ENCODE data around the gene SAMMSON.

Gene SAMMSON

DNA sequence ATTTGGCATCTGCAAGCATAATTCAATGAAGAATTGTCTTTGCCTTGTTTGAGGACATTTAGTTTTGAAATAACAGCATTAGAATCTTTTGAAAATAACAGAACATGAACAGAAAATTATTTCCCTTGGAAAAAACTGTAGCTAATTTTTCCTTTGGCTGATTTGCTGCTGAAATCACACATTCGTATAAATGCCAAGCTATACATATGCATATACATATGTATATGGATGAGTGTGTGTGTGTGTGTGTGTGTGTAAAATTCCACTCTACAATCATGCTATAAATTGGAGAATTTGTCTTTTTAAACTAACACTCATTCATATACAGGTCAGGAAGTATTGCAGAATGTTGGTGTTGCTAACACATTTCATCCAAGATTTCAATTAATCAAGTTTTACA, 57.9 kb downstream of the SAMMSON start:
- H3K27ac ChIP-seq (ENCODE audit: low read depth in 2 of 2, low read length in 2 of 2) = no peak overlapping the region
- H3K4me1 ChIP-seq (ENCODE audit: control insufficient read depth in 2 of 2, insufficient read depth in 2 of 2, low read length in 2 of 2) = no peaks in the 10 kb centered on the region
- no peak overlapping the region for H3K4me3 ChIP-seq (ENCODE audit: low read length in 2 of 2)
- H3K9ac ChIP-seq (ENCODE audit: low read depth in 1 of 2, low read length in 2 of 2) = no peak overlapping the region
- no peaks in the 10 kb centered on the region for H3K27me3 ChIP-seq (ENCODE audit: control insufficient read depth in 2 of 2, insufficient read depth in 2 of 2, low read length in 2 of 2)
- no peaks in the 10 kb centered on the region for H3K9me3 ChIP-seq (ENCODE audit: control insufficient read depth in 2 of 2, low read length in 2 of 2)
- H3K36me3 ChIP-seq (ENCODE audit: control insufficient read depth in 2 of 2, insufficient read depth in 2 of 2, low read length in 2 of 2) = no peaks in the 10 kb centered on the region

- no peak overlapping the region for H3K9ac ChIP-seq (ENCODE audit: low read depth in 1 of 2, low read length in 2 of 2)
- H3K27me3 ChIP-seq (ENCODE audit: control insufficient read depth in 2 of 2, insufficient read depth in 2 of 2, low read length in 2 of 2) = no peaks in the 10 kb centered on the region
- no peaks in the 10 kb centered on the region for H3K36me3 ChIP-seq (ENCODE audit: control insufficient read depth in 2 of 2, insufficient read depth in 2 of 2, low read length in 2 of 2)
- no peak overlapping the region for H3K4me3 ChIP-seq (ENCODE audit: low read length in 2 of 2)
- H3K9me3 ChIP-seq (ENCODE audit: control insufficient read depth in 2 of 2, low read length in 2 of 2) = no peaks in the 10 kb centered on the region
- H3K4me1 ChIP-seq (ENCODE audit: control insufficient read depth in 2 of 2, insufficient read depth in 2 of 2, low read length in 2 of 2) = no peaks in the 10 kb centered on the region
- H3K27ac ChIP-seq (ENCODE audit: low read depth in 2 of 2, low read length in 2 of 2) = no peak overlapping the region
These were observed 61.6 kb downstream of the SAMMSON start for GRCh38 chr3:70061096-70061495.

DNA sequence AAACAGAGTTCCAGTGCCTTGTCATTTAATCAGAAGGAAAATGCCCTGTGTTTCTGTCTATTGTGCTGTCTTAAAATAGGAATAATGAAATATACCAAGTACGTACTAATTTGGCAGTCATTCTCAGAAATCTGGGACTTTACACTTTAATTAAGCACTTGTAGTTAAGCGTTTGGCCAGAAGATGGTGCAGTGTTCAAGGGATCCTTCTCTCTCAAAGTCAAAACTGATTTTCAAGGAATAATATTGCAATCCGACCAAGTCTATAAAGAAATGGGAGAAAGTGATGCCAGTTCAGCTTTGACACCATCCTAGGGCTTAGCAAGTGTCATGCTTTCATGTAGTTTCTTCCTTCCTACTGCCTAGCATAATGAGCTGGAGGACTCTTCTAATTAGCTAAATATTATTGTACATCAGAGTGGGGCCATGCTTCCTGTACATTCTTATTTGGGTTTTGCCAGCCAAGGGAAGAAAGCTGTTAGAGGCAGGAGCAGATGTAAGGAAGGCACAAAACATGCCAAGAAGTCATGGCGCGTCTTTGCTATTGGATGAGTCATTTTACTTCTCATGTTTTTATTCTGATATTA, 64.8 kb downstream of the SAMMSON start:
- H3K4me3 ChIP-seq (ENCODE audit: low read length in 2 of 2) = no peak overlapping the region
- H3K36me3 ChIP-seq (ENCODE audit: control insufficient read depth in 2 of 2, insufficient read depth in 2 of 2, low read length in 2 of 2) = no peaks in the 10 kb centered on the region
- no peaks in the 10 kb centered on the region for H3K9me3 ChIP-seq (ENCODE audit: control insufficient read depth in 2 of 2, low read length in 2 of 2)
- H3K27me3 ChIP-seq (ENCODE audit: control insufficient read depth in 2 of 2, insufficient read depth in 2 of 2, low read length in 2 of 2) = no peaks in the 10 kb centered on the region
- H3K9ac ChIP-seq (ENCODE audit: low read depth in 1 of 2, low read length in 2 of 2) = no peak overlapping the region
- no peak overlapping the region for H3K27ac ChIP-seq (ENCODE audit: low read depth in 2 of 2, low read length in 2 of 2)
- H3K4me1 ChIP-seq (ENCODE audit: control insufficient read depth in 2 of 2, insufficient read depth in 2 of 2, low read length in 2 of 2) = no peaks in the 10 kb centered on the region

GRCh38 chr3:70065696-70066253, 66.2 kb downstream of the SAMMSON start:
- H3K9ac ChIP-seq (ENCODE audit: low read depth in 1 of 2, low read length in 2 of 2) = no peak overlapping the region
- H3K4me1 ChIP-seq (ENCODE audit: control insufficient read depth in 2 of 2, insufficient read depth in 2 of 2, low read length in 2 of 2) = no peaks in the 10 kb centered on the region
- H3K36me3 ChIP-seq (ENCODE audit: control insufficient read depth in 2 of 2, insufficient read depth in 2 of 2, low read length in 2 of 2) = no peaks in the 10 kb centered on the region
- H3K9me3 ChIP-seq (ENCODE audit: control insufficient read depth in 2 of 2, low read length in 2 of 2) = no peaks in the 10 kb centered on the region
- no peak overlapping the region for H3K4me3 ChIP-seq (ENCODE audit: low read length in 2 of 2)
- no peak overlapping the region for H3K27ac ChIP-seq (ENCODE audit: low read depth in 2 of 2, low read length in 2 of 2)
- no peaks in the 10 kb centered on the region for H3K27me3 ChIP-seq (ENCODE audit: control insufficient read depth in 2 of 2, insufficient read depth in 2 of 2, low read length in 2 of 2)

DNA sequence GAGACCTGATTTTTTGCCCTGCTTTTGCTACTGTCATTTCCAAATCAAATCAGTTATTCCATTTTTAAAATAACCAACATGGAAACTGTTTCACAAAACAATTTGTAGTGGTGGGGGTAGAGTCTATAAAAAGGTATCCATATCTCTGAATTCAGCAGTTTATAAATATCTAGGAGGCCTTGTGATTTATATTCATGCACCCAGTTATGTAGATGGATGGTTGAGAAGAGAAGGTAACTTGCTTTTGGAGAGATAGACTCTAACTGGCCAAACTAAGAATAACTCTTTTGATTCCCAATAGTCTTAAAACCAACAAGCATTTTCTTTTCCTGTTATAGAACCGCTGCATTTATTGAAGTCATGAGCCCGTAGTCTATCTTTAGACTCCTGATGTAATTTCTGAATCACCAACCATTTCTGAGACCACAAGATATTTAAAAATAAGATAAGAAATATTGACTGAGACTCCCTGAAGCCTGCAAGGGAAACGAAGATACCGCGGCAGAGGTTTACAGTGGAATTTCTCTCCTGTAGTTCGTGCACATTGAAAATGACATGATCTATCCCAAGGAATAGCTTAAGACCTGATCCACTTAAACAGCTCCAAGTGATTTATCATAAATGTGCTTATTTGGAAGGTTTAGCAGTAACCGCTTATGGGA, 68.5 kb downstream of the SAMMSON start:
- H3K27me3 ChIP-seq (ENCODE audit: control insufficient read depth in 2 of 2, insufficient read depth in 2 of 2, low read length in 2 of 2) = no peaks in the 10 kb centered on the region
- no peak overlapping the region for H3K27ac ChIP-seq (ENCODE audit: low read depth in 2 of 2, low read length in 2 of 2)
- no peaks in the 10 kb centered on the region for H3K4me1 ChIP-seq (ENCODE audit: control insufficient read depth in 2 of 2, insufficient read depth in 2 of 2, low read length in 2 of 2)
- H3K9me3 ChIP-seq (ENCODE audit: control insufficient read depth in 2 of 2, low read length in 2 of 2) = no peaks in the 10 kb centered on the region
- no peak overlapping the region for H3K4me3 ChIP-seq (ENCODE audit: low read length in 2 of 2)
- H3K36me3 ChIP-seq (ENCODE audit: control insufficient read depth in 2 of 2, insufficient read depth in 2 of 2, low read length in 2 of 2) = no peaks in the 10 kb centered on the region
- H3K9ac ChIP-seq (ENCODE audit: low read depth in 1 of 2, low read length in 2 of 2) = no peak overlapping the region

- H3K27ac ChIP-seq (ENCODE audit: low read depth in 2 of 2, low read length in 2 of 2) = no peak overlapping the region
- H3K9ac ChIP-seq (ENCODE audit: low read depth in 1 of 2, low read length in 2 of 2) = no peak overlapping the region
These were observed 70.0 kb downstream of the SAMMSON start for GRCh38 chr3:70069557-70069956.

DNA sequence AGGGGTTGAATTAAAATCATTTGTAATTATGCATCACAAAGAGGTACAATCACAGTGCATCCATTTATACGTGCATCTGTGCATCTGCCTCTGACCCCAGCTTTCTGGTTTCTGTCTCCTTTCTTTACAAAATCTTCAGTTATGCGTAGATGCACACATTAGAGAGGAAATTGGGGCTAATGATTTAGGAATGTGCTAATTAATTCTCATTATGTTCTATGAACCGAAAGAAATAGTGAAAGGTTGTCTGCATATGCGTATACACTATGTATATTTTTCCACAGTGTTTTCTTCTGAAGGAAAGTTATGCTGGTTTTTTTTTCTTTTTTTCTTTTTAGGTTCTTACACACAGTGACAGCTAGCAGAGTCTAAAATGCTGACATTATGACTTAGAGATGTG, 71.6 kb downstream of the SAMMSON start:
- Histone ChIP-seq H3K27ac (ENCODE audit: low read depth in 2 of 2, low read length in 2 of 2) (no peak overlapping the region), H3K4me3 (ENCODE audit: low read length in 2 of 2) (no peak overlapping the region), H3K36me3 (ENCODE audit: control insufficient read depth in 2 of 2, insufficient read depth in 2 of 2, low read length in 2 of 2) (no peaks in the 10 kb centered on the region)

More at GRCh38 chr3:70069557-70069956, 70.0 kb downstream of the SAMMSON start:
- H3K9me3 ChIP-seq (ENCODE audit: control insufficient read depth in 2 of 2, low read length in 2 of 2) = no peaks in the 10 kb centered on the region
- no peaks in the 10 kb centered on the region for H3K4me1 ChIP-seq (ENCODE audit: control insufficient read depth in 2 of 2, insufficient read depth in 2 of 2, low read length in 2 of 2)
- H3K36me3 ChIP-seq (ENCODE audit: control insufficient read depth in 2 of 2, insufficient read depth in 2 of 2, low read length in 2 of 2) = no peaks in the 10 kb centered on the region
- H3K4me3 ChIP-seq (ENCODE audit: low read length in 2 of 2) = no peak overlapping the region
- H3K27me3 ChIP-seq (ENCODE audit: control insufficient read depth in 2 of 2, insufficient read depth in 2 of 2, low read length in 2 of 2) = no peaks in the 10 kb centered on the region

DNA sequence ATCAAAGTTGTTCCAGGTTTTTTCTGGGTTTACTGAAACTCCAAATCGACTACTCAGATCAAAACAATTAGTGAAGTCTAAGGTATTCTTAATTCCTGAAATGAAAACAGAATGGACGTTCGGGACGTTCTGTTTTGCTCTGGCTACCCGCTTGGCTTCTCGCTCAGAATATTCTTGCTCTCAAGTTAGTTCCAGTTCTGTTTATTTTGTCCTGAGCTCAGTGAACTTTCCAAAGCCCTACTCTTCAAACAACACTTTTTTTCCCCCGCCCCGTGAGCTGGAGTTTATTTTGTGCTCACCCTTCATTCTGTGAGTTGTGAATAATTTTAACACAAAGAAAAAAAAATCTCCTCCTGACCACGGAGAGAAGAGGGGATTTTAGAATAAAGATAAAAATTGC, 72.6 kb downstream of the SAMMSON start:
- H3K36me3 ChIP-seq (ENCODE audit: control insufficient read depth in 2 of 2, insufficient read depth in 2 of 2, low read length in 2 of 2) = no peaks in the 10 kb centered on the region
- H3K27ac ChIP-seq (ENCODE audit: low read depth in 2 of 2, low read length in 2 of 2) = no peak overlapping the region
- no peaks in the 10 kb centered on the region for H3K9me3 ChIP-seq (ENCODE audit: control insufficient read depth in 2 of 2, low read length in 2 of 2)
- H3K27me3 ChIP-seq (ENCODE audit: control insufficient read depth in 2 of 2, insufficient read depth in 2 of 2, low read length in 2 of 2) = no peaks in the 10 kb centered on the region
- H3K9ac ChIP-seq (ENCODE audit: low read depth in 1 of 2, low read length in 2 of 2) = no peak overlapping the region
- no peak overlapping the region for H3K4me3 ChIP-seq (ENCODE audit: low read length in 2 of 2)
- no peaks in the 10 kb centered on the region for H3K4me1 ChIP-seq (ENCODE audit: control insufficient read depth in 2 of 2, insufficient read depth in 2 of 2, low read length in 2 of 2)

More for the DNA sequence above, 71.6 kb downstream of the SAMMSON start:
- no peaks in the 10 kb centered on the region for H3K9me3 ChIP-seq (ENCODE audit: control insufficient read depth in 2 of 2, low read length in 2 of 2)
- H3K4me1 ChIP-seq (ENCODE audit: control insufficient read depth in 2 of 2, insufficient read depth in 2 of 2, low read length in 2 of 2) = no peaks in the 10 kb centered on the region
- H3K9ac ChIP-seq (ENCODE audit: low read depth in 1 of 2, low read length in 2 of 2) = no peak overlapping the region
- H3K27me3 ChIP-seq (ENCODE audit: control insufficient read depth in 2 of 2, insufficient read depth in 2 of 2, low read length in 2 of 2) = no peaks in the 10 kb centered on the region

- H3K36me3 ChIP-seq (ENCODE audit: control insufficient read depth in 2 of 2, insufficient read depth in 2 of 2, low read length in 2 of 2) = no peaks in the 10 kb centered on the region
- no peak overlapping the region for H3K27ac ChIP-seq (ENCODE audit: low read depth in 2 of 2, low read length in 2 of 2)
- no peaks in the 10 kb centered on the region for H3K4me1 ChIP-seq (ENCODE audit: control insufficient read depth in 2 of 2, insufficient read depth in 2 of 2, low read length in 2 of 2)
- no peaks in the 10 kb centered on the region for H3K9me3 ChIP-seq (ENCODE audit: control insufficient read depth in 2 of 2, low read length in 2 of 2)
- no peaks in the 10 kb centered on the region for H3K27me3 ChIP-seq (ENCODE audit: control insufficient read depth in 2 of 2, insufficient read depth in 2 of 2, low read length in 2 of 2)
- no peak overlapping the region for H3K4me3 ChIP-seq (ENCODE audit: low read length in 2 of 2)
- no peak overlapping the region for H3K9ac ChIP-seq (ENCODE audit: low read depth in 1 of 2, low read length in 2 of 2)
These were observed 73.2 kb downstream of the SAMMSON start for GRCh38 chr3:70072754-70073153.

- no peak overlapping the region for H3K9ac ChIP-seq (ENCODE audit: low read depth in 1 of 2, low read length in 2 of 2)
- no peaks in the 10 kb centered on the region for H3K4me1 ChIP-seq (ENCODE audit: control insufficient read depth in 2 of 2, insufficient read depth in 2 of 2, low read length in 2 of 2)
- no peaks in the 10 kb centered on the region for H3K9me3 ChIP-seq (ENCODE audit: control insufficient read depth in 2 of 2, low read length in 2 of 2)
- H3K27me3 ChIP-seq (ENCODE audit: control insufficient read depth in 2 of 2, insufficient read depth in 2 of 2, low read length in 2 of 2) = no peaks in the 10 kb centered on the region
- no peak overlapping the region for H3K27ac ChIP-seq (ENCODE audit: low read depth in 2 of 2, low read length in 2 of 2)
- no peak overlapping the region for H3K4me3 ChIP-seq (ENCODE audit: low read length in 2 of 2)
- no peaks in the 10 kb centered on the region for H3K36me3 ChIP-seq (ENCODE audit: control insufficient read depth in 2 of 2, insufficient read depth in 2 of 2, low read length in 2 of 2)
These were observed 75.6 kb downstream of the SAMMSON start for GRCh38 chr3:70075101-70075500.

Measured in mucosa of rectum (tissue), 2 donors.